ENCODE measurements around the gene FHDC1.

GRCh38 chr4:152919826-152920225 lies 16.3 kb upstream of the FHDC1 start:
- no peak for TF ChIP-seq CTCF (IDR thresholded peaks at IDR 0.05; ENCODE audit: insufficient read depth, low read depth, low read length)
- TF ChIP-seq EZH2 (IDR thresholded peaks at IDR 0.05; ENCODE audit: insufficient read depth, low read length): no peak

Data from astrocyte (in vitro differentiated cells and primary cell).